ENCODE data around the gene TULP4.

DNA sequence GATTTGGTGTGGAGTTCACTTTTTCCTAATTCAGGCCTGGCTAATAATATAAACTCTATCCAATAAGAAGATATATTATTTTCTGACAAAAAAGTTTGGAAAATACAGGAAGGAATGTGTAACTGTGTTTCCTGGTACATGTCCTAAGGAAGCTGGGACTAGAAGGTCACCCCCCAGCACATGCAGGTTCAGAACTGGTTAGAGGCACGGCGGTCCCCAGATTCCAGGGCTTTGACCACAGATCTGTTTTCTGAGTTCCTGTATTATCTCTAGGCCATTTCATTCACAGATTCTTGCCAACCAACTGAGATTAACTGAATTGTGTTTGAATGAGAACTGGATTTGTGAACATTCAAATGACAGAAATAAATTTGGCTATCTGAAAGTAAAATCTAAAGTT lies 94.5 kb downstream of the TULP4 start:
- no peak for TF ChIP-seq CBX8 (IDR thresholded peaks at IDR 0.05; ENCODE audit: borderline replicate concordance, low read depth, low read length)
- TF ChIP-seq, protein P1, sequence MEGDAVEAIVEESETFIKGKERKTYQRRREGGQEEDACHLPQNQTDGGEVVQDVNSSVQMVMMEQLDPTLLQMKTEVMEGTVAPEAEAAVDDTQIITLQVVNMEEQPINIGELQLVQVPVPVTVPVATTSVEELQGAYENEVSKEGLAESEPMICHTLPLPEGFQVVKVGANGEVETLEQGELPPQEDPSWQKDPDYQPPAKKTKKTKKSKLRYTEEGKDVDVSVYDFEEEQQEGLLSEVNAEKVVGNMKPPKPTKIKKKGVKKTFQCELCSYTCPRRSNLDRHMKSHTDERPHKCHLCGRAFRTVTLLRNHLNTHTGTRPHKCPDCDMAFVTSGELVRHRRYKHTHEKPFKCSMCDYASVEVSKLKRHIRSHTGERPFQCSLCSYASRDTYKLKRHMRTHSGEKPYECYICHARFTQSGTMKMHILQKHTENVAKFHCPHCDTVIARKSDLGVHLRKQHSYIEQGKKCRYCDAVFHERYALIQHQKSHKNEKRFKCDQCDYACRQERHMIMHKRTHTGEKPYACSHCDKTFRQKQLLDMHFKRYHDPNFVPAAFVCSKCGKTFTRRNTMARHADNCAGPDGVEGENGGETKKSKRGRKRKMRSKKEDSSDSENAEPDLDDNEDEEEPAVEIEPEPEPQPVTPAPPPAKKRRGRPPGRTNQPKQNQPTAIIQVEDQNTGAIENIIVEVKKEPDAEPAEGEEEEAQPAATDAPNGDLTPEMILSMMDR (IDR thresholded peaks at IDR 0.05; ENCODE audit: control extremely low read depth in 1 of 3, insufficient read depth in 1 of 3, low read depth in 1 of 3, low read length in 3 of 3) = no peak
- no peak for TF ChIP-seq NRF1 (IDR thresholded peaks at IDR 0.05; ENCODE audit: low read depth, low read length)
- no peak for TF ChIP-seq EGR1 (IDR thresholded peaks at IDR 0.05; ENCODE audit: borderline replicate concordance, low read depth, low read length)
- no peak for TF ChIP-seq POLR2AphosphoS5 (IDR thresholded peaks at IDR 0.05; ENCODE audit: low read depth, low read length)
- no peak for TF ChIP-seq SP4 (IDR thresholded peaks at IDR 0.05; ENCODE audit: low read length)
- no peak for TF ChIP-seq TAF1 (IDR thresholded peaks at IDR 0.05; ENCODE audit: low read depth, low read length)
- no peak for TF ChIP-seq PHF8 (conservative IDR thresholded peaks at IDR 0.05; ENCODE audit: low read depth, low read length)
- TF ChIP-seq CHD2 (IDR thresholded peaks at IDR 0.05; ENCODE audit: low read length) = no peak
- TF ChIP-seq POLR2A (IDR thresholded peaks at IDR 0.05; ENCODE audit: control extremely low read depth in 1 of 2, low read depth in 2 of 2, low read length in 2 of 2) = no peak
